OCI-LY1 (cell line): ENCODE data around the gene SRRM2.

ENCODE experiments used
- H2AFZ ChIP-seq: fragments of 200-600 bp; sonication (generic), shearing (Covaris generic); 2 replicates; pipeline ENCODE4 v1.6.0; 2014; ENCODE audit warnings: antibody characterized with exemption, mild to moderate bottlenecking, low read length
- H3F3A ChIP-seq: fragments of 200-600 bp; sonication (generic), shearing (Covaris generic); 2 replicates; pipeline ENCODE4 v1.6.0; 2014; ENCODE audit warnings: mild to moderate bottlenecking, antibody characterized with exemption, low read length, moderate library complexity; ENCODE audit not compliant: insufficient read depth
- H3K27ac ChIP-seq: fragments of 200-600 bp; sonication (generic); 2 replicates; pipeline ENCODE4 v1.5.1; 2014; ENCODE audit warnings: low read length, mixed run types, mild to moderate bottlenecking, low read depth; ENCODE audit not compliant: poor library complexity, severe bottlenecking
- H3K27me3 ChIP-seq: fragments of 200-600 bp; sonication (generic); 2 replicates; pipeline ENCODE4 v1.6.0; 2014; ENCODE audit warnings: antibody characterized with exemption, mild to moderate bottlenecking, low read length, moderate library complexity; ENCODE audit not compliant: insufficient read depth
- H3K36me3 ChIP-seq: fragments of 200-600 bp; sonication (generic); 2 replicates; pipeline ENCODE4 v1.6.1; 2014; ENCODE audit warnings: mild to moderate bottlenecking, antibody characterized with exemption, low read length, moderate library complexity, mixed read lengths; ENCODE audit not compliant: insufficient read depth
- H3K4me1 ChIP-seq: fragments of 200-600 bp; sonication (generic); 2 replicates; pipeline ENCODE4 v1.5.1; 2014; ENCODE audit warnings: mild to moderate bottlenecking, low read length, moderate library complexity; ENCODE audit not compliant: insufficient read depth, severe bottlenecking
- H3K4me2 ChIP-seq: fragments of 200-600 bp; sonication (generic), shearing (Covaris generic); 2 replicates; pipeline ENCODE4 v1.6.1; 2014; ENCODE audit warnings: low read length
- H3K4me3 ChIP-seq: fragments of 200-600 bp; sonication (generic); 2 replicates; pipeline ENCODE4 v1.5.1; 2014; ENCODE audit warnings: low read length, low read depth, mild to moderate bottlenecking, mixed read lengths; ENCODE audit not compliant: poor library complexity, severe bottlenecking
- H3K79me2 ChIP-seq: fragments of 200-600 bp; shearing (Covaris generic); 2 replicates; pipeline ENCODE4 v1.6.1; 2016; ENCODE audit warnings: mixed run types, low read length, mixed read lengths; ENCODE audit not compliant: insufficient read depth
- H3K9ac ChIP-seq: fragments of 200-600 bp; sonication (generic), shearing (Covaris generic); 2 replicates; pipeline ENCODE4 v1.6.1; 2014; ENCODE audit warnings: mild to moderate bottlenecking, low read length, mixed read lengths
- H3K9me2 ChIP-seq: fragments of 200-600 bp; sonication (generic), shearing (Covaris generic); 2 replicates; pipeline ENCODE4 v1.6.1; 2014; ENCODE audit warnings: low read depth, mild to moderate bottlenecking, low read length, mixed read lengths
- H3K9me3 ChIP-seq: fragments of 200-600 bp; shearing (Covaris generic); 2 replicates; pipeline ENCODE4 v1.6.1; 2014; ENCODE audit warnings: low read length, mixed read lengths
- H4K20me1 ChIP-seq: fragments of 200-600 bp; sonication (generic), shearing (Covaris generic); 2 replicates; pipeline ENCODE4 v1.6.0; 2016; ENCODE audit warnings: mild to moderate bottlenecking, low read length; ENCODE audit not compliant: insufficient read depth
- EZH2 ChIP-seq: fragments of 200-600 bp; sonication (generic), shearing (Covaris generic); IDR thresholded peaks from 2 replicates; pipeline ENCODE4 v1.8.0; 2017; ENCODE audit warnings: borderline replicate concordance, mixed run types, mild to moderate bottlenecking, antibody characterized with exemption, low read length, moderate library complexity, mixed read lengths
- TF ChIP-seq, protein P1 (sequence below): fragments of 200-600 bp; sonication (generic), shearing (Covaris generic); IDR thresholded peaks from 2 replicates; pipeline ENCODE4 v1.5.1; 2017; ENCODE audit warnings: mild to moderate bottlenecking, antibody characterized with exemption, low read length, moderate library complexity, mixed read lengths

Gene SRRM2

GRCh38 chr16:2742323-2743006 lies 10.0 kb upstream of the SRRM2 start:
- H3K9me3 ChIP-seq: no peaks in the 10 kb centered on the region

DNA sequence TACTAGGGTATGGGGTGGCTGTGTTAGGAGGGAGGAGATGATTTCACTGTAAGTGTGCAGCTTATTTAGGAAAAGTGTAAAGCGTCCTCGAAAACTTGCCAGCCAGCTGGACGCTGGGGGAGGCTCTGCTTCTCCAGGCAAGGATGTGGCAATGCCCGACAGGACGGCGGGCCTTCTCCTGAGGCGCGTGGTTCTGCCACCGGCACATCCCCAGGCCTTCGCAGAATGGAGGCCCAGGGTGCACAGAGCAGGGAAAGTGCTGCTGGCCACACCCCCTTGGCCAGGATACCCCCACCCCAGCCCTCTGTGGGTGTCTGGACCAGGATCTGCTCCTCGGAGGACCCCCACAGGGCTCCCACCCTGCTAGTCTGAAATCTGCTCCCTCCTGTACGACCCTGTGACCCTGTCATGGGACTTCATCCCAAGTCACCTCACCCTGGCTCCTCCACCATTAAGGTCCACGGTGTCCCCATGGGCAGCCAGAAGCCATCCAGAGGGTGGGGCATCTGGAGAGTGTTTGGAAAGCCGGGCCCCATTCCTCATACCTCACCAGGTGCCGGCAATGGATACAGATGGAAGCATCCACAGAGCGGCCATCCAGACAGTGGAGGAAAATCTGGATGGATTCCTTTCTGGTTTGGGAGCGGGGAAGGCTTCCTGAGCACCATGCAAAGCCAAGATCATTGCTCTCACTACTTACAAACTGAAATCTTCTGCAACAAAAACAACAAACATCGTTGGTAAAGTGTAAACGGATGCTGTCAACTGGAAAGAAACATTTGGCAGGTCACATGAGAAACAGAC lies 9.2 kb upstream of the SRRM2 start:
- Histone ChIP-seq H3K4me3 (no peak overlapping the region), H3K9me2 (no peaks in the 10 kb centered on the region), H3K9me3 (no peaks in the 10 kb centered on the region), H3K79me2 (no peaks in the 10 kb centered on the region), H3F3A (no peaks in the 10 kb centered on the region), H3K27ac (no peak overlapping the region), H3K36me3 (no peaks in the 10 kb centered on the region), H2AFZ (no peak overlapping the region), H4K20me1 (no peaks in the 10 kb centered on the region), H3K27me3 (no peaks in the 10 kb centered on the region), H3K4me1 (no peaks in the 10 kb centered on the region), H3K4me2 (no peak overlapping the region), H3K9ac (no peak overlapping the region)
- TF ChIP-seq EZH2: no peak
- TF ChIP-seq, protein P1, sequence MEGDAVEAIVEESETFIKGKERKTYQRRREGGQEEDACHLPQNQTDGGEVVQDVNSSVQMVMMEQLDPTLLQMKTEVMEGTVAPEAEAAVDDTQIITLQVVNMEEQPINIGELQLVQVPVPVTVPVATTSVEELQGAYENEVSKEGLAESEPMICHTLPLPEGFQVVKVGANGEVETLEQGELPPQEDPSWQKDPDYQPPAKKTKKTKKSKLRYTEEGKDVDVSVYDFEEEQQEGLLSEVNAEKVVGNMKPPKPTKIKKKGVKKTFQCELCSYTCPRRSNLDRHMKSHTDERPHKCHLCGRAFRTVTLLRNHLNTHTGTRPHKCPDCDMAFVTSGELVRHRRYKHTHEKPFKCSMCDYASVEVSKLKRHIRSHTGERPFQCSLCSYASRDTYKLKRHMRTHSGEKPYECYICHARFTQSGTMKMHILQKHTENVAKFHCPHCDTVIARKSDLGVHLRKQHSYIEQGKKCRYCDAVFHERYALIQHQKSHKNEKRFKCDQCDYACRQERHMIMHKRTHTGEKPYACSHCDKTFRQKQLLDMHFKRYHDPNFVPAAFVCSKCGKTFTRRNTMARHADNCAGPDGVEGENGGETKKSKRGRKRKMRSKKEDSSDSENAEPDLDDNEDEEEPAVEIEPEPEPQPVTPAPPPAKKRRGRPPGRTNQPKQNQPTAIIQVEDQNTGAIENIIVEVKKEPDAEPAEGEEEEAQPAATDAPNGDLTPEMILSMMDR: no peak

More at GRCh38 chr16:2742323-2743006, 10.0 kb upstream of the SRRM2 start:
- H3K4me2 ChIP-seq: no peak overlapping the region
- no peak overlapping the region for H3K4me3 ChIP-seq
- no peaks in the 10 kb centered on the region for H3K36me3 ChIP-seq
- no peaks in the 10 kb centered on the region for H3K27me3 ChIP-seq
- H3K4me1 ChIP-seq: no peaks in the 10 kb centered on the region
- H4K20me1 ChIP-seq: no peaks in the 10 kb centered on the region
- no peak for TF ChIP-seq EZH2
- TF ChIP-seq, protein P1: no peak
- H3K79me2 ChIP-seq: no peaks in the 10 kb centered on the region
- no peaks in the 10 kb centered on the region for H3K9me2 ChIP-seq
- no peak overlapping the region for H3K9ac ChIP-seq
- H3F3A ChIP-seq: no peaks in the 10 kb centered on the region
- no peak overlapping the region for H2AFZ ChIP-seq
- H3K27ac ChIP-seq: no peak overlapping the region

DNA sequence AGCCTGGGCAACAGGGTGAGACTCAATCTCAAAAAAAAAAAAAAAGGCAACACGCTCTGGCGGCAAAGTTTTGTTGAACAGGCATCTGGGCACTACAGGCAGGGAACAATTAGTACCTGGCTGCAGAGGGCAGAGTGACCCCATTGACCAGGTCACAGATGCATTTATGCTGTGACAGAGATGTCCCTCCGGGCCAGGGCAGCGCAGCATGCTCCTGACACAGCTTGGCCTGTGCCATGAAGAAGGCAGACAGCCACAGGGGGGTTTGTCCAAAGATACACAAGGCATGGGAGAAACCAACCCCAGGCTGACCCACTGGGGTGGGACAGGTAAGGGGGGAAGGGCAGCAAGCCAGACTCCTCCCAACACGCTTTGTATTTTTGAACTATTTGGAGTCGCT lies 7.7 kb upstream of the SRRM2 start:
- Histone ChIP-seq H3K27ac (no peak overlapping the region), H2AFZ (no peak overlapping the region), H3K36me3 (peaks cover 5% of the 10 kb centered on the region; the same call in 1 of the 2 replicates), H3K4me1 (no peaks in the 10 kb centered on the region), H3K9me2 (no peaks in the 10 kb centered on the region), H3K4me3 (no peak overlapping the region), H3K9ac (no peak overlapping the region), H3K9me3 (no peaks in the 10 kb centered on the region), H3K79me2 (no peaks in the 10 kb centered on the region), H3K27me3 (no peaks in the 10 kb centered on the region), H3K4me2 (no peak overlapping the region), H3F3A (no peaks in the 10 kb centered on the region), H4K20me1 (no peaks in the 10 kb centered on the region)
- TF ChIP-seq, protein P1: no peak
- no peak for TF ChIP-seq EZH2
